Endothelial cell of hepatic sinusoid (primary cell): Measurements from ENCODE around the gene IRAK4.

ENCODE experiments used
- in situ Hi-C: cut with HindIII; loops from 2 replicates; pipeline ENCODE4 v1.10.0; 2017; ENCODE audit warnings: low sequenced_read_pairs

Gene IRAK4

DNA sequence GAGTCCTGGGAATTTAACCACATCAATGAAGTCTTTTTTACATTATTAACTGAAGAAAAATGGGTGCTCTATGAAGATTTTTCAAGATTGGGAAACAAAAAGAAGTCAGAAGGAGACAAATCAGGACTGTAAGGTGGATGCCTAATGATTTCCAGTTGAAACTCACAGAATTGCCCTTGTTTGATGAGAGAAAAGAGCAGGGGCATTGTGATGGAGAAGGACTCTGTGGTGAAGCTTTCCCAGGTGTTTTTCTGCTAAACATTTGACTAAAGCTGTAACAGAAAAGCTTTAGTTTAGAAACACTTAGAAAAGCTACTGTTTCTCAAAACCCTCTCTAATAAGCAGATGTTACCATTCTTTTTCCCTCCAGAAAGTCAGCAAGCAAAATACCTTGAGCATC is 5.8 kb downstream of the IRAK4 start:
- in situ Hi-C loops, result no loop called here

GRCh38 chr12:43766291-43766690 is 7.5 kb downstream of the IRAK4 start:
- in situ Hi-C loops, result no loop called here

DNA sequence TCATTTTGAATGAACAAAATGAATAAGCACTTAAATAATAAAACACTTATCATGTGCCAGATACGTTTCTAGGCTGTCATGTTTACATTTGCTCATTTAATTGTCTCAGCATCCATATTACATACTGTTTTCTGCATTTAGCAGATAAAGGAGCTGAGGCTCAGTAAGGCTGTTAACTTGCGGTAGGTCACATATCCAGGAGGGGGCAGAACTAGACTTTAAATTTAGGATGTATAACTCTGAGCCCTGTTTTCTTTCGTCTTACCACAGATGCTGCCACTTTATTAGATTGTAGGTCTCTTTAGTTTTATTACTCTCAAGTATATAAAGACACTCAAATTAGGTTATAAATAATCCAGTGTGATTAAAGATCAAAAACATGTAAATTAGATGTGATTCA is 17.7 kb downstream of the IRAK4 start:
- in situ Hi-C loops, result no loop called here

GRCh38 chr12:43786899-43787693 is 28.3 kb downstream of the IRAK4 start:
- in situ Hi-C loops, result no loop called here

- in situ Hi-C loops, result no loop called here
These were observed 31.2 kb downstream of the IRAK4 start for GRCh38 chr12:43789941-43790340.

DNA sequence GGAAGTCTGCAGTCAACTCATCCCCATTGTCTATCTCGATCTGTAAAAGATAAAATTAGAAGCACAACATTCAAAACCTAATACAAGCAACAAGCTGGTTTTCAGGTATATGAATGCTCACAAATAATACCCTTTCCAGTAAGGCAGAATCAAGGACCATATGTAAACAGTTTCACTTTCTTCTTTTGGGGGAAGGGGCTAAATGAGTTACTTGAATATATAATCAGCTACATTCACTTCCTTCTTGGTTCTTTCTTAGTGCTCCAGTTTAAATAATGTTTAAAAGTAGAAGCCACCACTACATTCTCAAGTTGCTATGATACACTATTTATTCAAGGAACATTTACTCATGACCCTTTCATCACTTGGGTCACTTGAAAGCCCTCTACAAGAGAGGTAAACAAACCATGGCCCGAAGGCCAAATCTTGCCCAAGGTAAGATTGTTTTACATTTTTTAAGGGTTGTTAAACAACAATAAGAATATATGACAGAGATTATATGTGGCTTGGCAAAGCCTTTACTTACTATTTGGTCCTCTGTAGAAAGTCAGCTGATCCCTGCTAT is 37.0 kb downstream of the IRAK4 start:
- in situ Hi-C loops, result no loop called here

- in situ Hi-C loops, result no loop called here
These were observed 38.9 kb downstream of the IRAK4 start for GRCh38 chr12:43797561-43798217.

GRCh38 chr12:43805149-43805859 is 46.6 kb downstream of the IRAK4 start:
- in situ Hi-C loops, result no loop called here

DNA sequence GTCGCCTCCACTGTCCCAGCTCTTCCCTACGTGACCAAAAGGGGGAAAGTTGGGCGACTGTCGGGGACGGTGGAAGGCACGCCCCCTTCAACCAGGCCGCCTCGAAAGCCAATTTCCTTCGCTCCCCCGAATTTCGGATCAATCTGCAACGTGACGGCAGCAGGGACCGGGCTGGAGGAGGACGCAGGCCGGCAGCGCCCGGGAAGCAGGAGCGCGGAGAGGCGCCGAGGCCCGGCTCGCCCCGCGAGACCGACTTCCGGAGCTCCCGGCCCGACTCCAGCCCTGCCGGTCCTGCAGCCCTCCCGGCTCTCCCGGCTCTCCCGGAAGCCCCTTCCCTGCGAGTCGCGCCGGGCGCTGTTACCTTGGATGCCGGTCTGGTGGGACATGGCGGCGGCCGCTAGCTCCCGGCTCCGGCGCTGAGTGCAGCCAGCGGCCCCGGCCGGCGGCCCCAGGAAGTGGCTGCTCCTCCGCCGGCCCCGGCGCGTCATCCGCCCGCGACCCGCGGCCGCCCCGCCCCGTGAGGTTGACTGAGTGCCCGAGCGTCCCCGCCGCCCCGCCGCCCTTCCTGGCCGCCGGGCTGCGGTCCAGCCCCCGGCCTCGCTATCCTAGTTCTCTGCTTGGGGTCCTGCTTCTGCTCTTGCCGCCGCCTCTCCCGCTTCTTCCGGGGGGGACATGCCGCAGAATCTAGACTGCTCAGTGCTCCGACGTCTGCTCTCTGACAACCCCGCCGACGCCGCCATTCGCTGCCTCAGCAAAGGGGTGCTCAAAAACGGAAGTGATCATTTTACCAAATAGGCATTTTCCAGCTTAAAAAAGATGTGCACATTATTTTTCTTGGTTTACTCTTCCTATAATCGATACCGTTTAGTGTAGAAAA is 47.3 kb downstream of the IRAK4 start, which contains the start of gene TWF1:
TSS of gene TWF1 (minus strand) at position 458 of the 877 bp plus-strand sequence. CDS start at position 386, 72 bp downstream.
- in situ Hi-C loops, result no loop called here

DNA sequence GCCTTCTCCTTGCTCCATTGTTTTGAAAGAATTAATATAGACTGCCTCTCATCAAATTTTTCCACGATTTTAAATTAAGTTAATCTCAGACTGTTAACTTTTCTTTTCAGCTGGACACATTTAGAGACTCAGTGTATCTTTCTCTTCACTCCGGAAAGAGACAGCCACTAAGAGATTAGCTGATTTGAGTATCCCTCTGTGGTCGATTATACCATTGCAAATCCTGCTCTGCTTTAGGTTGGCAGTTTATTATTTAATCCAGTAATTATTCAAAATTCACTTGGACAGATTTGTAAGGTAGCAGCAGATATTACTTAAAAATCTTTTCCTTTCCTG is 48.0 kb downstream of the IRAK4 start:
- in situ Hi-C loops, result no loop called here

GRCh38 chr12:43807386-43807785 is 48.6 kb downstream of the IRAK4 start:
- in situ Hi-C loops, result no loop called here

DNA sequence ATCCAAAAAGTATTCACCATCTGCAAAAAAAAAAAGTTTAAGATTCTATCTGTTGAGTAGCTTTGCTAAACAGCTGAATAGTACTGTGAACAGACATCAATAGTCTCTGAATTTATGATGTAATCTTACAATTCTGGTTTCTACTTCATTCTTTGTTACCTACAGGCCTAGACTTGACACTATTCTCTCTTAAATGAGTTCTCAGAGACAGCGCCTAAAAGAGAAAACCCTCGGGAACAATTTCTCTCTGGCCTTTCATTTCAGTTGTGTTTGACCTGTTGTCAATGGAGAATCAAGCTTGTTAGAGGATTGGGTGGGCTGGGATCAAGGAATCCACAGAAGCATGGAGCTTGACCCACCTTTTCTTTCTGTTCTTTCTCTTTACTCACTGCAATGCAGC is 53.3 kb downstream of the IRAK4 start:
- in situ Hi-C loops, result loop anchor here (10.0 kb wide), 2 partner anchors 57 to 73 kb away; partner anchors contain the start of genes IRAK4 and PUS7L

GRCh38 chr12:43812926-43813325 is 54.2 kb downstream of the IRAK4 start:
- in situ Hi-C loops, result loop anchor here (10.0 kb wide), 2 partner anchors 58 to 72 kb away; partner anchors contain the start of genes IRAK4 and PUS7L

- in situ Hi-C loops, result loop anchor here (10.0 kb wide), 2 partner anchors 61 to 69 kb away; partner anchors contain the start of genes IRAK4 and PUS7L
These were observed 56.7 kb downstream of the IRAK4 start for GRCh38 chr12:43815416-43815815.

DNA sequence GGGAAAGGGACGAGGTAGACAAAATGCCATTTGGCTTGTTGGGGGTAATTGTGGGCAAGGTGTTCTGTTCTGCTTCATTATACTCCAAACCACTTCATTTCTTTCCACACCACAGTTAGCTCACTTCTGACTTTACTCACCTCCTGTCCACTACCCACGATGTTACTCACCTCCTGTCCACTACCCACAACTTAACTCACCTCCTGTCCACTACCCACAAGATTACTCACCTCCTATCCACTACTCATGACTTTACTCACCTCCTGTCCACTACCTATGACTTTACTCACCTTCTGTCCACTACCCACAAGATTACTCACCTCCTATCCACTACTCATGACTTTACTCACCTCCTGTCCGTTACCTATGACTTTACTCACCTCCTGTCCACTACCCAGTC is 57.4 kb downstream of the IRAK4 start:
- in situ Hi-C loops, result loop anchor here (10.0 kb wide), 2 partner anchors 61 to 69 kb away; partner anchors contain the start of genes IRAK4 and PUS7L

- in situ Hi-C loops, result no loop called here
These were observed 65.5 kb downstream of the IRAK4 start for GRCh38 chr12:43824207-43824775.

DNA sequence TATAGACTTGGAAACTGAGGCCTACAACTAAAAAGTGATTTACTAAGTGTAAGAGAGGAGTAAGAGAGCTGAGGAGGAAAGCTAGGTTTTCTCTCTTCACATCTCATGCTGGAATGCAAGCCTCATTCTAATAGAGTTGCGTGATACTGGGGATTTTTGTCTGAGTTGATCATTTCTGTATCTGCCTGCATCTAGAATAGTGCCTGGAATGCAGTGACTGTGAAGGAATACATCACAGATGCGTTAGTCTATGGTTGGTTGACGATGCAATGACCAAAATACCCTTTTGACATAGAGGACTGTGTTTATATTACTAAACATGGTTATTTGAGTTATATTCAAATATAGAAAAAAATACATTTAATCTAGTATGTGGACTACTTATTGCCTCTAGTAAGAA is 67.9 kb downstream of the IRAK4 start:
- in situ Hi-C loops, result no loop called here

- in situ Hi-C loops, result no loop called here
These were observed 68.3 kb downstream of the IRAK4 start for GRCh38 chr12:43827093-43827492.

DNA sequence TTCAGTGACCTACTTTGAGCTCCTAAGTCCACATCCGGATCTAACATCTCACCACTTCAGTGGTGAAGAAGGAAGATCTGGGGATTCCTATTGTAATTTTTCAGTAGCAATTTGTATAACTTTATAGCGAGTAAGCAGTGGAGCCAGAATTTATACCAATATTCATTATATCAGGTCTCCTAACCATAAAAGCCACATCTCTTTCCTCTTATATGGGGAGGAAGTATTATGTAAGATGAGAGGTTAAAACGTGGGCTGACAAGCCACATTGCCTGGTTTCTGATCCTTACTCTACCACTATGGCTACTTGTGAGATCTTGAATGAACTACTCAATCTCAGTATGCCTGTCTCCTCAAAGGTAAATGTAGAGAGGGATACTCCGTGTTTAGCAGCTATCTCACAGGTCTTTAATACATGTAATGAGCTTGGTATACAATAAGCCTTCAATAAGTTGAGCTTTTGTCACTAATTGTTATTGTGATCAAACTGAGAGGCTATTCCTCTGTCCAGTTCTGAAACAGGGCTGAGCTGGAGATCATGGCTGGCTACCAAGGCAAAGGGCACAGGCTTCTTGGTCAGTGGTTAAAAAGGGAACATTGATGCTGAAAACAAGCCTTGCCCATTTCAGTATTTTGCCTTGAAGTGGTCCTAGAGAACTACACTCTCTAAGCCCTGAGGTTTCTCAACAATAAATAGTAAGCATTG is 73.9 kb downstream of the IRAK4 start:
- in situ Hi-C loops, result no loop called here
